ENCODE measurements around the gene FAM13C. TPM values are rescaled to one million over a fixed set of nuclear protein-coding genes. Genes with fewer than 3 reads are reported as not detected.

Gene FAM13C
- total RNA-seq, 1 experiment from 2014 or later, result 0.18 TPM

DNA sequence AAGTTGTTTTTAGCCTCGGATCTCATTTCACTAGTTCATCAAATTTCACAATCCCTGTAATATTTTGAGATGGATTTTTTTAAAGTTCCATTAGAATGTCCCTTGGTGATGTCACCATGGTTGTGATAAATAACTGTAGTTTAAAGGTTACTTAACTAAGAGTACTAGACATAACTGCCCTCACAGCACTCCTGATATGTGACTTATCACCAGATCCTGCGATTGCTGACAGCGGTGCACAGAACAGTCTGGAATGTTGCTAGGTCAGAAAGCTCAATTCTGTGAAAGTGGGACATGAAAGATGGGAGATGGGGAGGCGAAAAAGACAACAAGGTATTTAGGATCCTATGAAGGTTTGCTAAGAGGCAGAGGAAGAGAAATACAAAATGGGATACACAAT lies 40.2 kb downstream of the FAM13C start:
- POLR2A ChIA-PET, result no interaction called here
- H3K27ac Mint-ChIP-seq (ENCODE audit: unreplicated experiment), result no peak overlapping the region
- no peaks in the 10 kb centered on the region for H3K27me3 Mint-ChIP-seq (ENCODE audit: insufficient read depth, unreplicated experiment)
- Histone ChIP-seq H3K36me3 (ENCODE audit: control insufficient read depth, insufficient read depth, low read length) (no peaks in the 10 kb centered on the region), H3K4me1 (peaks cover 12% of the 10 kb centered on the region), H3K27me3 (replicated peaks; ENCODE audit: control insufficient read depth, insufficient read depth, low read length) (no peaks in the 10 kb centered on the region; the same call in 1 of the 2 replicates), H3K4me3 (ENCODE audit: low read depth, low read length) (no peak overlapping the region), H3K9me3 (no peaks in the 10 kb centered on the region)
- CTCF ChIA-PET, result no interaction called here
- H3K4me1 Mint-ChIP-seq (ENCODE audit: low read depth, unreplicated experiment), result peaks cover 7% of the 10 kb centered on the region
- DNase-seq, result no peak
- no peak for TF ChIP-seq CTCF (IDR thresholded peaks at IDR 0.05; ENCODE audit: insufficient read depth in 1 of 2, low read depth in 1 of 2, low read length in 1 of 2, severe bottlenecking in 1 of 2, unreplicated experiment in 1 of 2)
- H3K9me3 Mint-ChIP-seq (ENCODE audit: unreplicated experiment), result no peaks in the 10 kb centered on the region
- intact Hi-C loops (cut with micrococcal nuclease; ENCODE audit: unreplicated experiment), result loop anchor here (2.0 kb wide), 2 partner anchors 37 to 41 kb away; partner anchors contain the start of gene FAM13C
- no TSS peak for BruUV-seq (replicated peaks)
- no peaks in the 10 kb centered on the region for H3K36me3 Mint-ChIP-seq (ENCODE audit: insufficient read depth, unreplicated experiment)
- H3K4me3 Mint-ChIP-seq (ENCODE audit: unreplicated experiment), result no peak overlapping the region

GRCh38 chr10:59320355-59320754 lies 42.0 kb downstream of the FAM13C start:
- Mint-ChIP-seq H3K4me1 (ENCODE audit: low read depth, unreplicated experiment) (peaks cover 7% of the 10 kb centered on the region), H3K36me3 (ENCODE audit: insufficient read depth, unreplicated experiment) (no peaks in the 10 kb centered on the region), H3K9me3 (ENCODE audit: unreplicated experiment) (no peaks in the 10 kb centered on the region), H3K27ac (ENCODE audit: unreplicated experiment) (no peak overlapping the region), H3K4me3 (ENCODE audit: unreplicated experiment) (no peak overlapping the region), H3K27me3 (ENCODE audit: insufficient read depth, unreplicated experiment) (no peaks in the 10 kb centered on the region)
- no TSS peak for BruUV-seq (replicated peaks)
- ChIA-PET POLR2A (no interaction called here), CTCF (no interaction called here)
- no peak for DNase-seq
- no peaks in the 10 kb centered on the region for H3K9me3 ChIP-seq
- intact Hi-C loops (cut with micrococcal nuclease; ENCODE audit: unreplicated experiment), result no loop called here
- H3K4me3 ChIP-seq (ENCODE audit: low read depth, low read length), result no peak overlapping the region
- no peak for TF ChIP-seq CTCF (IDR thresholded peaks at IDR 0.05; ENCODE audit: insufficient read depth in 1 of 2, low read depth in 1 of 2, low read length in 1 of 2, severe bottlenecking in 1 of 2, unreplicated experiment in 1 of 2)
- no peaks in the 10 kb centered on the region for H3K36me3 ChIP-seq (ENCODE audit: control insufficient read depth, insufficient read depth, low read length)
- H3K4me1 ChIP-seq, result peaks cover 12% of the 10 kb centered on the region
- no peaks in the 10 kb centered on the region for H3K27me3 ChIP-seq (replicated peaks; ENCODE audit: control insufficient read depth, insufficient read depth, low read length)

GRCh38 chr10:59319854-59320253 lies 42.5 kb downstream of the FAM13C start:
- H3K4me1 ChIP-seq, result peaks cover 12% of the 10 kb centered on the region
- no peak overlapping the region for H3K4me3 ChIP-seq (ENCODE audit: low read depth, low read length)
- Mint-ChIP-seq H3K27me3 (ENCODE audit: insufficient read depth, unreplicated experiment) (no peaks in the 10 kb centered on the region), H3K9me3 (ENCODE audit: unreplicated experiment) (no peaks in the 10 kb centered on the region), H3K36me3 (ENCODE audit: insufficient read depth, unreplicated experiment) (no peaks in the 10 kb centered on the region), H3K4me1 (ENCODE audit: low read depth, unreplicated experiment) (peaks cover 7% of the 10 kb centered on the region), H3K4me3 (ENCODE audit: unreplicated experiment) (no peak overlapping the region), H3K27ac (ENCODE audit: unreplicated experiment) (no peak overlapping the region)
- H3K27me3 ChIP-seq (replicated peaks; ENCODE audit: control insufficient read depth, insufficient read depth, low read length), result no peaks in the 10 kb centered on the region
- H3K9me3 ChIP-seq, result no peaks in the 10 kb centered on the region
- POLR2A ChIA-PET, result no interaction called here
- no peaks in the 10 kb centered on the region for H3K36me3 ChIP-seq (ENCODE audit: control insufficient read depth, insufficient read depth, low read length)
- no peak for DNase-seq
- intact Hi-C loops (cut with micrococcal nuclease; ENCODE audit: unreplicated experiment), result no loop called here
- TF ChIP-seq CTCF (IDR thresholded peaks at IDR 0.05; ENCODE audit: insufficient read depth in 1 of 2, low read depth in 1 of 2, low read length in 1 of 2, severe bottlenecking in 1 of 2, unreplicated experiment in 1 of 2), result no peak
- CTCF ChIA-PET, result no interaction called here
- BruUV-seq (replicated peaks), result no TSS peak
